ENCODE results near the gene AFAP1L1.

The AFAP1L1 gene

DNA sequence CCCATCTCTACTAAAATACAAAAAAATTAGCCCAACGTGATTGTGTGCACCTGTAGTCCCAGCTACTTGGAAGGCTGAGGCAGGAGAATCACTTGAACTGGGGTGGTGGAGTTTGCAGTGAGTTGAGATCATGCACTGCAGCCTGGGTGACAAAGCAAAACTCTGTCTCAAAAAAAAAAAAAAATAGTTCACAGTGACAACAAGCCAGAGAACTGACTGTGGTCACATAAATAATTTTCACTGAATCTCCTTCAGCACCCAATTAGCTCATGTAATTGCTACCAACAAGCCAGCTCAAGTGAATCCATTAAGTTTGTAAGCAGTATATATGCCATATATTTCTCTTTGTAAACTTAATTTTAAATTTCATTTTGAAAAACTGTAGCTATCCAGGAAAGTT, 14.5 kb upstream of the AFAP1L1 start:
- no peak for DNase-seq (ENCODE audit: low read depth, low spot score)
- CTCF ChIA-PET: interaction anchor here (0.6 to 3.0 kb wide), 6 partner anchors 9 to 523 kb away, joined by 3 to 19 read pairs (median 4); partner anchors contain the start of gene ABLIM3

GRCh38 chr5:149257889-149258705, 13.6 kb upstream of the AFAP1L1 start:
- DNase-seq (ENCODE audit: low read depth, low spot score): peak; percentile 45
- ChIA-PET CTCF (interaction anchor here (1.3 to 3.0 kb wide), 5 partner anchors 8 to 524 kb away, joined by 3 to 19 read pairs (median 5); no protein-coding TSS in a partner anchor), POLR2A (no interaction called here)
- H3K4me3 ChIP-seq (ENCODE audit: low read depth, low read length): no peak overlapping the region
- TF ChIP-seq CTCF (IDR thresholded peaks at IDR 0.05; ENCODE audit: insufficient read depth, low read length, missing control alignments): no peak

More for the DNA sequence above, 14.5 kb upstream of the AFAP1L1 start:
- H3K4me3 ChIP-seq (ENCODE audit: low read depth, low read length): no peak overlapping the region
- no peak for TF ChIP-seq CTCF (IDR thresholded peaks at IDR 0.05; ENCODE audit: insufficient read depth, low read length, missing control alignments)
- POLR2A ChIA-PET: interaction anchor here (0.7 kb wide), 1 partner anchor 829 kb away, joined by 3 read pairs; no protein-coding TSS in a partner anchor

- no peak for TF ChIP-seq CTCF (IDR thresholded peaks at IDR 0.05; ENCODE audit: insufficient read depth, low read length, missing control alignments)
- DNase-seq (ENCODE audit: low read depth, low spot score): no peak
- ChIA-PET CTCF (interaction anchor here (1.0 to 1.9 kb wide), 3 partner anchors 9 to 120 kb away, joined by 3 to 10 read pairs (median 8); partner anchors contain the start of gene ABLIM3), POLR2A (no interaction called here)
- no peak overlapping the region for H3K4me3 ChIP-seq (ENCODE audit: low read depth, low read length)
These were observed 10.9 kb upstream of the AFAP1L1 start for GRCh38 chr5:149260761-149261160.

DNA sequence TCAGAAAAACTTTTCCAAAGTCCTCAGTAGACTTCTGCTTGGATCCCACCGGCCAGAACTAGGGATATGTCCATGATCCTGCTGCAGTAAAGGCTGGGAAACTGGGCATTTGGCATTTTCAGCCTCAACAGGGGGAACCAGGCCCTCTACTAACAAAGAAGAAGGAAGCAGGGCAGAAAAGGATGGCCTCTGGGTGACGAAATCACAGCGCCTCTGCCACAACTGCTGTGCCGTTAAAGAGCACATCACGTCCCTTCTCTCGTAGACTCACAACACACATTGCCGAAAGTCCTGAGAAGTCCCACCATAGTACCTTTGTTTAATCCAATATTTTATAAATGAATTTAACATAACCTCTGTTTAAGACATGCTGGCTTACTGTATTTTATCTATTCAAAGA, 10.4 kb upstream of the AFAP1L1 start:
- CTCF ChIA-PET: interaction anchor here (1.0 to 1.9 kb wide), 3 partner anchors 9 to 120 kb away, joined by 3 to 10 read pairs (median 8); partner anchors contain the start of gene ABLIM3

DNA sequence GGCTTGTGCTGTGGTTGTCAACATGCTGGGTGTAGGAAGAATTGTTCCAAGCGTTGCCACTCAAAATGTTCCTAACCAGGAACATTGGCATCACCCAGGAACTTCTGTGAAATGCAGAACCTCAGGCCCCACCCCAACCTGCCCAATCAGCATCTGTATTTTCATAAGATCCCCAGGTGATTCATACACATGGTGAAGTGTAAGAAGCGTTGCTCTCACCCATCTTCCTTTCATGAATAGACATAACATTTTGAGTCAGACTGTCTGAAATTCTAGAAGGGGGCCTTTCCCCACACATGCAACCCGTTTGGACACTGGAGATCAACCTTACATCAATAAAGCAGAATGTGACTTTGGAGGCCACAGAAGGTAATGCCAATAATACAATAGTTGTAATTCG, 9.3 kb upstream of the AFAP1L1 start:
- ChIA-PET CTCF (interaction anchor here (1.4 kb wide), 1 partner anchor 132 kb away, joined by 5 read pairs; no protein-coding TSS in a partner anchor), POLR2A (no interaction called here)
- no peak for DNase-seq (ENCODE audit: low read depth, low spot score)
- H3K4me3 ChIP-seq (ENCODE audit: low read depth, low read length): no peak overlapping the region
- TF ChIP-seq CTCF (IDR thresholded peaks at IDR 0.05; ENCODE audit: insufficient read depth, low read length, missing control alignments): no peak

More for the DNA sequence above, 10.4 kb upstream of the AFAP1L1 start:
- POLR2A ChIA-PET: no interaction called here
- TF ChIP-seq CTCF (IDR thresholded peaks at IDR 0.05; ENCODE audit: insufficient read depth, low read length, missing control alignments): no peak
- no peak for DNase-seq (ENCODE audit: low read depth, low spot score)
- H3K4me3 ChIP-seq (ENCODE audit: low read depth, low read length): no peak overlapping the region

DNA sequence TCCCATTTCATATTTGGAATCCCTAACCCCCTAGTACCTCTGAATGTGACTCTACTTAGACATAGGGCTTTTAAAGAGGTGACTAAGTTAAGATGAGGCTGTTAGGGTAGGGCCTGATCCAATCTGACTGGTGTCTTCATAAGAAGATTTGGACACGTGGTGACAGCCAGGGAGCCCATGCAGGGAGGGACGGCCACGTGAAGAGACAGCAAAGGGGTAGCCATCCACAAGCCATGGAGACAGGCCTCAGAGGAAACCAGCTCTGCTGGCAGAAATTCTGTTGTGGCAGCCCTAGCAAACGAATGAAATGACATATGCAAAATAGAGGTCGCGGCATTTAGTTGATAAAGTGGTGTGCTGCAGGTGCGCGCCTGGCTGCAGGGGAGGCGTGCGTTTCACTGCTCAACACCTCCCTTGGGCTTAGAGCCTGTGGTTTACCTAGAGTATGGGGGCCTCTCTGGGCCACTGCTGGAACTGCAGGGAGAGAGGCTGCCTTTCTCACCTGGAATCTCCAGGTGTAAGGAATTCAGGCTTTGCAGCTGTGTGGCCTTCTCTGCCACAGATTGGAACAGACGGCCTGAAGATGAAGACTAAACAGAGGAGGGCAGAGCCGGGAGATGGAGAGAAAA, 7.1 kb upstream of the AFAP1L1 start:
- ChIA-PET POLR2A (no interaction called here), CTCF (interaction anchor here (0.7 to 4.3 kb wide), 20 partner anchors 9 to 230 kb away, joined by 3 to 28 read pairs (median 3); partner anchors contain the start of gene ABLIM3)
- no peak for DNase-seq (ENCODE audit: low read depth, low spot score)
- H3K4me3 ChIP-seq (ENCODE audit: low read depth, low read length): no peak overlapping the region
- peak; percentile 20 for TF ChIP-seq CTCF (IDR thresholded peaks at IDR 0.05; ENCODE audit: insufficient read depth, low read length, missing control alignments)

Measured in AG04449 (cell line).